ENCODE data around the gene TMEM233. TPM values are rescaled to one million over a fixed set of nuclear protein-coding genes. Genes with fewer than 3 reads are reported as not detected.

The TMEM233 gene
- total and polyA plus RNA-seq, 2 experiments from 2014 or later = 0.24 to 0.71 TPM

DNA sequence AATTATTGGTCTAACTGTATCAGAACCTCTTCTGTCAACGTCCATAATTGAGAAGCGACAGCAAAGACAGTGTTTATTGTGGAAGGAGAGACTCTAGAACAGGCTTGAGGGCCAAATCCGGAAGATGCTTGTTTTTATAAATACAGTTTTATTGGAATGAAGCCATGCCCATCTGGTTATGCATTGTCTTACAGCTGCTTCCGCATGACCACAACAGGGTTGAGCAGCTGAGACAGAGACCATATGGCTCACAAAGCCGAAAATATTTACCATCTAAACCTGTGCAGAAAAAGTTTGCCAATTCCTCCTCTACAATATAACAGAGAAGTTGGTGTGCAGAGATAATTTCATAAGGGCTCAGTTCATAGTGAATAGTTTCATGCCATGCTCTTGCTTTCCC lies 98.8 kb downstream of the TMEM233 start:
- Histone ChIP-seq H3K27me3 (ENCODE audit: insufficient read depth) (no peaks in the 10 kb centered on the region), H3K4me1 (ENCODE audit: insufficient read depth) (no peaks in the 10 kb centered on the region), H3K4me2 (no peak overlapping the region), H3F3A (replicated peaks; ENCODE audit: low read depth) (no peaks in the 10 kb centered on the region), H3K79me2 (replicated peaks; ENCODE audit: insufficient read depth) (no peaks in the 10 kb centered on the region), H2AFZ (no peak overlapping the region), H3K4me3 (no peak overlapping the region), H4K20me1 (replicated peaks; ENCODE audit: insufficient read depth) (no peaks in the 10 kb centered on the region; the same call in none of the 2 replicates), H3K27ac (ENCODE audit: low read depth) (no peak overlapping the region), H3K36me3 (ENCODE audit: insufficient read depth) (0 out of 2 replicates have a peak, but pooled peaks cover 2% of the 10 kb centered on the region), H3K9me2 (ENCODE audit: insufficient read depth) (no peaks in the 10 kb centered on the region)
- Mint-ChIP-seq H3K36me3 (ENCODE audit: low read depth) (peaks cover 40% of the 10 kb centered on the region), H3K4me3 (no peak overlapping the region), H3K9me3 (no peaks in the 10 kb centered on the region), H3K27ac (no peak overlapping the region), H3K4me1 (peaks cover 6% of the 10 kb centered on the region; the same call in 1 of the 3 replicates), H3K27me3 (ENCODE audit: insufficient read depth, low read depth, poor library complexity) (peaks cover 3% of the 10 kb centered on the region)
- ATAC-seq (no peak), DNase-seq (ENCODE audit: low spot score) (no peak)
- TF ChIP-seq JUNB (IDR thresholded peaks at IDR 0.05; ENCODE audit: unreplicated experiment) (no peak), CREB1 (CRISPR knock-in tag; IDR thresholded peaks at IDR 0.05; ENCODE audit: low read depth) (no peak), NANOG (IDR thresholded peaks at IDR 0.05; ENCODE audit: borderline replicate concordance) (no peak), EZH2 (IDR thresholded peaks at IDR 0.05; ENCODE audit: low read depth, unreplicated experiment) (no peak), STAT1 (IDR thresholded peaks at IDR 0.05; ENCODE audit: unreplicated experiment) (no peak), ZNF114 (CRISPR knock-in tag; IDR thresholded peaks at IDR 0.05) (no peak), EZH2phosphoT487 (IDR thresholded peaks at IDR 0.05; ENCODE audit: unreplicated experiment) (no peak), ZNF331 (CRISPR knock-in tag; IDR thresholded peaks at IDR 0.05; ENCODE audit: low read depth) (no peak), POLR2AphosphoS5 (IDR thresholded peaks at IDR 0.05; ENCODE audit: low read depth) (no peak)
- TF ChIP-seq, protein P1, sequence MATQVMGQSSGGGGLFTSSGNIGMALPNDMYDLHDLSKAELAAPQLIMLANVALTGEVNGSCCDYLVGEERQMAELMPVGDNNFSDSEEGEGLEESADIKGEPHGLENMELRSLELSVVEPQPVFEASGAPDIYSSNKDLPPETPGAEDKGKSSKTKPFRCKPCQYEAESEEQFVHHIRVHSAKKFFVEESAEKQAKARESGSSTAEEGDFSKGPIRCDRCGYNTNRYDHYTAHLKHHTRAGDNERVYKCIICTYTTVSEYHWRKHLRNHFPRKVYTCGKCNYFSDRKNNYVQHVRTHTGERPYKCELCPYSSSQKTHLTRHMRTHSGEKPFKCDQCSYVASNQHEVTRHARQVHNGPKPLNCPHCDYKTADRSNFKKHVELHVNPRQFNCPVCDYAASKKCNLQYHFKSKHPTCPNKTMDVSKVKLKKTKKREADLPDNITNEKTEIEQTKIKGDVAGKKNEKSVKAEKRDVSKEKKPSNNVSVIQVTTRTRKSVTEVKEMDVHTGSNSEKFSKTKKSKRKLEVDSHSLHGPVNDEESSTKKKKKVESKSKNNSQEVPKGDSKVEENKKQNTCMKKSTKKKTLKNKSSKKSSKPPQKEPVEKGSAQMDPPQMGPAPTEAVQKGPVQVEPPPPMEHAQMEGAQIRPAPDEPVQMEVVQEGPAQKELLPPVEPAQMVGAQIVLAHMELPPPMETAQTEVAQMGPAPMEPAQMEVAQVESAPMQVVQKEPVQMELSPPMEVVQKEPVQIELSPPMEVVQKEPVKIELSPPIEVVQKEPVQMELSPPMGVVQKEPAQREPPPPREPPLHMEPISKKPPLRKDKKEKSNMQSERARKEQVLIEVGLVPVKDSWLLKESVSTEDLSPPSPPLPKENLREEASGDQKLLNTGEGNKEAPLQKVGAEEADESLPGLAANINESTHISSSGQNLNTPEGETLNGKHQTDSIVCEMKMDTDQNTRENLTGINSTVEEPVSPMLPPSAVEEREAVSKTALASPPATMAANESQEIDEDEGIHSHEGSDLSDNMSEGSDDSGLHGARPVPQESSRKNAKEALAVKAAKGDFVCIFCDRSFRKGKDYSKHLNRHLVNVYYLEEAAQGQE (IDR thresholded peaks at IDR 0.05; ENCODE audit: unreplicated experiment) = no peak
- TF ChIP-seq, protein P2, sequence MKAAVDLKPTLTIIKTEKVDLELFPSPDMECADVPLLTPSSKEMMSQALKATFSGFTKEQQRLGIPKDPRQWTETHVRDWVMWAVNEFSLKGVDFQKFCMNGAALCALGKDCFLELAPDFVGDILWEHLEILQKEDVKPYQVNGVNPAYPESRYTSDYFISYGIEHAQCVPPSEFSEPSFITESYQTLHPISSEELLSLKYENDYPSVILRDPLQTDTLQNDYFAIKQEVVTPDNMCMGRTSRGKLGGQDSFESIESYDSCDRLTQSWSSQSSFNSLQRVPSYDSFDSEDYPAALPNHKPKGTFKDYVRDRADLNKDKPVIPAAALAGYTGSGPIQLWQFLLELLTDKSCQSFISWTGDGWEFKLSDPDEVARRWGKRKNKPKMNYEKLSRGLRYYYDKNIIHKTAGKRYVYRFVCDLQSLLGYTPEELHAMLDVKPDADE (IDR thresholded peaks at IDR 0.05) = no peak
- TF ChIP-seq, protein P3, sequence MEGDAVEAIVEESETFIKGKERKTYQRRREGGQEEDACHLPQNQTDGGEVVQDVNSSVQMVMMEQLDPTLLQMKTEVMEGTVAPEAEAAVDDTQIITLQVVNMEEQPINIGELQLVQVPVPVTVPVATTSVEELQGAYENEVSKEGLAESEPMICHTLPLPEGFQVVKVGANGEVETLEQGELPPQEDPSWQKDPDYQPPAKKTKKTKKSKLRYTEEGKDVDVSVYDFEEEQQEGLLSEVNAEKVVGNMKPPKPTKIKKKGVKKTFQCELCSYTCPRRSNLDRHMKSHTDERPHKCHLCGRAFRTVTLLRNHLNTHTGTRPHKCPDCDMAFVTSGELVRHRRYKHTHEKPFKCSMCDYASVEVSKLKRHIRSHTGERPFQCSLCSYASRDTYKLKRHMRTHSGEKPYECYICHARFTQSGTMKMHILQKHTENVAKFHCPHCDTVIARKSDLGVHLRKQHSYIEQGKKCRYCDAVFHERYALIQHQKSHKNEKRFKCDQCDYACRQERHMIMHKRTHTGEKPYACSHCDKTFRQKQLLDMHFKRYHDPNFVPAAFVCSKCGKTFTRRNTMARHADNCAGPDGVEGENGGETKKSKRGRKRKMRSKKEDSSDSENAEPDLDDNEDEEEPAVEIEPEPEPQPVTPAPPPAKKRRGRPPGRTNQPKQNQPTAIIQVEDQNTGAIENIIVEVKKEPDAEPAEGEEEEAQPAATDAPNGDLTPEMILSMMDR (conservative IDR thresholded peaks at IDR 0.05; ENCODE audit: low read depth in 2 of 2) = no peak
- TF ChIP-seq, protein P4, sequence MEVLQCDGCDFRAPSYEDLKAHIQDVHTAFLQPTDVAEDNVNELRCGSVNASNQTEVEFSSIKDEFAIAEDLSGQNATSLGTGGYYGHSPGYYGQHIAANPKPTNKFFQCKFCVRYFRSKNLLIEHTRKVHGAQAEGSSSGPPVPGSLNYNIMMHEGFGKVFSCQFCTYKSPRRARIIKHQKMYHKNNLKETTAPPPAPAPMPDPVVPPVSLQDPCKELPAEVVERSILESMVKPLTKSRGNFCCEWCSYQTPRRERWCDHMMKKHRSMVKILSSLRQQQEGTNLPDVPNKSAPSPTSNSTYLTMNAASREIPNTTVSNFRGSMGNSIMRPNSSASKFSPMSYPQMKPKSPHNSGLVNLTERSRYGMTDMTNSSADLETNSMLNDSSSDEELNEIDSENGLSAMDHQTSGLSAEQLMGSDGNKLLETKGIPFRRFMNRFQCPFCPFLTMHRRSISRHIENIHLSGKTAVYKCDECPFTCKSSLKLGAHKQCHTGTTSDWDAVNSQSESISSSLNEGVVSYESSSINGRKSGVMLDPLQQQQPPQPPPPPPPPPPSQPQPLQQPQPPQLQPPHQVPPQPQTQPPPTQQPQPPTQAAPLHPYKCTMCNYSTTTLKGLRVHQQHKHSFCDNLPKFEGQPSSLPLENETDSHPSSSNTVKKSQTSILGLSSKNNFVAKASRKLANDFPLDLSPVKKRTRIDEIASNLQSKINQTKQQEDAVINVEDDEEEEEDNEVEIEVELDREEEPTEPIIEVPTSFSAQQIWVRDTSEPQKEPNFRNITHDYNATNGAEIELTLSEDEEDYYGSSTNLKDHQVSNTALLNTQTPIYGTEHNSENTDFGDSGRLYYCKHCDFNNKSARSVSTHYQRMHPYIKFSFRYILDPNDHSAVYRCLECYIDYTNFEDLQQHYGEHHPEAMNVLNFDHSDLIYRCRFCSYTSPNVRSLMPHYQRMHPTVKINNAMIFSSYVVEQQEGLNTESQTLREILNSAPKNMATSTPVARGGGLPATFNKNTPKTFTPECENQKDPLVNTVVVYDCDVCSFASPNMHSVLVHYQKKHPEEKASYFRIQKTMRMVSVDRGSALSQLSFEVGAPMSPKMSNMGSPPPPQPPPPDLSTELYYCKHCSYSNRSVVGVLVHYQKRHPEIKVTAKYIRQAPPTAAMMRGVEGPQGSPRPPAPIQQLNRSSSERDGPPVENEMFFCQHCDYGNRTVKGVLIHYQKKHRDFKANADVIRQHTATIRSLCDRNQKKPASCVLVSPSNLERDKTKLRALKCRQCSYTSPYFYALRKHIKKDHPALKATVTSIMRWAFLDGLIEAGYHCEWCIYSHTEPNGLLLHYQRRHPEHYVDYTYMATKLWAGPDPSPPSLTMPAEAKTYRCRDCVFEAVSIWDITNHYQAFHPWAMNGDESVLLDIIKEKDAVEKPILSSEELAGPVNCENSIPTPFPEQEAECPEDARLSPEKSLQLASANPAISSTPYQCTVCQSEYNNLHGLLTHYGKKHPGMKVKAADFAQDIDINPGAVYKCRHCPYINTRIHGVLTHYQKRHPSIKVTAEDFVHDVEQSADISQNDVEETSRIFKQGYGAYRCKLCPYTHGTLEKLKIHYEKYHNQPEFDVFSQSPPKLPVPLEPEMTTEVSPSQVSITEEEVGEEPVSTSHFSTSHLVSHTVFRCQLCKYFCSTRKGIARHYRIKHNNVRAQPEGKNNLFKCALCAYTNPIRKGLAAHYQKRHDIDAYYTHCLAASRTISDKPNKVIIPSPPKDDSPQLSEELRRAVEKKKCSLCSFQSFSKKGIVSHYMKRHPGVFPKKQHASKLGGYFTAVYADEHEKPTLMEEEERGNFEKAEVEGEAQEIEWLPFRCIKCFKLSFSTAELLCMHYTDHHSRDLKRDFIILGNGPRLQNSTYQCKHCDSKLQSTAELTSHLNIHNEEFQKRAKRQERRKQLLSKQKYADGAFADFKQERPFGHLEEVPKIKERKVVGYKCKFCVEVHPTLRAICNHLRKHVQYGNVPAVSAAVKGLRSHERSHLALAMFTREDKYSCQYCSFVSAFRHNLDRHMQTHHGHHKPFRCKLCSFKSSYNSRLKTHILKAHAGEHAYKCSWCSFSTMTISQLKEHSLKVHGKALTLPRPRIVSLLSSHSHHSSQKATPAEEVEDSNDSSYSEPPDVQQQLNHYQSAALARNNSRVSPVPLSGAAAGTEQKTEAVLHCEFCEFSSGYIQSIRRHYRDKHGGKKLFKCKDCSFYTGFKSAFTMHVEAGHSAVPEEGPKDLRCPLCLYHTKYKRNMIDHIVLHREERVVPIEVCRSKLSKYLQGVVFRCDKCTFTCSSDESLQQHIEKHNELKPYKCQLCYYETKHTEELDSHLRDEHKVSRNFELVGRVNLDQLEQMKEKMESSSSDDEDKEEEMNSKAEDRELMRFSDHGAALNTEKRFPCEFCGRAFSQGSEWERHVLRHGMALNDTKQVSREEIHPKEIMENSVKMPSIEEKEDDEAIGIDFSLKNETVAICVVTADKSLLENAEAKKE (CRISPR knock-in tag; IDR thresholded peaks at IDR 0.05) = no peak

All from GM23338 (cell line).